H1 (cell line): ENCODE measurements around the gene CNR2. TPM values are rescaled to one million over a fixed set of nuclear protein-coding genes. Genes with fewer than 3 reads are reported as not detected.

ENCODE experiments used
- CTCF ChIA-PET: fragments of 300-600 bp; sonication (Branson Sonifier 250); formaldehyde crosslinking; loops from one replicate; lab custom pipeline; 2021; ENCODE audit not compliant: partially characterized antibody; lab: Charles Lee
- POLR2A ChIA-PET: fragments of 300-600 bp; sonication (Branson Sonifier 250); formaldehyde crosslinking; loops from one replicate; lab custom pipeline; 2021; ENCODE audit warnings: inconsistent platforms; ENCODE audit not compliant: partially characterized antibody; lab: Charles Lee
- DNase-seq, 2 experiments: peaks; one replicate each; pipeline versions ENCODE4 v3.0.0 to v3.0.0-alpha.2; 2010 to 2022; ENCODE audit warnings: low spot score in 2 of 2, low read depth in 1 of 2, mixed read lengths in 1 of 2
- FAIRE-seq: peaks from 2 replicates; lab custom pipeline; 2011; peaks lifted over from hg19 to GRCh38; lab: Jason Lieb, UNC
- H2AFZ ChIP-seq: 2 replicates; pipeline ENCODE4 v1.8.1; 2012; ENCODE audit warnings: low read length, inconsistent platforms
- H2AK5ac ChIP-seq: 2 replicates; pipeline ENCODE4 v1.6.1; 2013; ENCODE audit warnings: low read depth, low read length
- H2BK120ac ChIP-seq: replicated peaks from 2 replicates; pipeline ENCODE3; 2013; ENCODE audit warnings: low read depth, low read length, inconsistent platforms
- H2BK12ac ChIP-seq: 2 replicates; pipeline ENCODE4 v1.6.1; 2013; ENCODE audit warnings: low read depth, low read length
- H2BK15ac ChIP-seq: 2 replicates; pipeline ENCODE4 v1.6.1; 2013; ENCODE audit warnings: low read length
- H2BK20ac ChIP-seq: 2 replicates; pipeline ENCODE4 v1.6.1; 2013; ENCODE audit warnings: low read length
- H2BK5ac ChIP-seq: 2 replicates; pipeline ENCODE4 v1.6.1; 2013; ENCODE audit warnings: low read depth, low read length
- H3K14ac ChIP-seq: 2 replicates; pipeline ENCODE4 v1.6.1; 2013; ENCODE audit warnings: inconsistent platforms; ENCODE audit not compliant: insufficient read length
- H3K18ac ChIP-seq: 2 replicates; pipeline ENCODE4 v1.6.1; 2013; ENCODE audit warnings: low read length; ENCODE audit errors: extremely low read depth
- H3K23ac ChIP-seq: 2 replicates; pipeline ENCODE4 v1.6.1; 2013; ENCODE audit warnings: inconsistent platforms; ENCODE audit not compliant: insufficient read length
- H3K23me2 ChIP-seq: 2 replicates; pipeline ENCODE4 v1.6.1; 2013; ENCODE audit warnings: low read depth, low read length
- H3K27ac ChIP-seq: 2 replicates; pipeline ENCODE4 v1.6.1; 2011; ENCODE audit warnings: low read depth, low read length, inconsistent platforms
- H3K27me3 ChIP-seq, 4 experiments: replicated peaks in 1 of 4; 1 replicate in 1 of 4; 2 replicates in 3 of 4; pipeline versions ENCODE4 v1.6.1 to v1.8.1; 2011 to 2013; ENCODE audit warnings: low read length in 3 of 4, mild to moderate bottlenecking in 3 of 4, inconsistent platforms in 2 of 4, mixed read lengths in 2 of 4, moderate library complexity in 1 of 4; ENCODE audit not compliant: control insufficient read depth in 3 of 4, insufficient read depth in 3 of 4; ENCODE audit errors: extremely low read depth in 1 of 4
- H3K36me3 ChIP-seq, 4 experiments: 2 replicates each; pipeline versions ENCODE4 v1.6.1 to v1.8.1; 2011 to 2013; ENCODE audit warnings: mild to moderate bottlenecking in 4 of 4, low read length in 3 of 4, moderate library complexity in 2 of 4, control low read depth in 1 of 4, inconsistent platforms in 1 of 4; ENCODE audit not compliant: insufficient read depth in 4 of 4, control insufficient read depth in 2 of 4
- H3K4ac ChIP-seq: replicated peaks from 2 replicates; pipeline ENCODE3; 2013; ENCODE audit warnings: low read length, low read depth, mixed read lengths, inconsistent platforms; ENCODE audit not compliant: insufficient read length
- H3K4me1 ChIP-seq, 4 experiments: replicated peaks in 1 of 4; 1 replicate in 1 of 4; 2 replicates in 3 of 4; pipeline versions ENCODE4 v1.6.1 to v1.8.1; 2011 to 2013; ENCODE audit warnings: low read length in 3 of 4, inconsistent platforms in 2 of 4, mixed read lengths in 1 of 4; ENCODE audit not compliant: insufficient read depth in 4 of 4, control insufficient read depth in 3 of 4
- H3K4me2 ChIP-seq, 2 experiments: 2 replicates each; pipeline versions ENCODE4 v1.6.1 to v1.8.1; 2011 to 2013; ENCODE audit warnings: low read depth in 2 of 2, low read length in 2 of 2, control low read depth in 1 of 2, inconsistent platforms in 1 of 2, mild to moderate bottlenecking in 1 of 2; ENCODE audit not compliant: insufficient read depth in 1 of 2
- H3K4me3 ChIP-seq, 4 experiments: fragments of 200-600, 300-600 bp in 1 of 4; sonication (generic), shearing (Covaris generic), sonication (Bioruptor Twin) in 1 of 4; 2 replicates each; pipeline versions ENCODE4 v1.5.1 to v1.8.1; 2011 to 2016; ENCODE audit warnings: low read length in 4 of 4, low read depth in 3 of 4, control low read depth in 2 of 4, inconsistent platforms in 2 of 4, mild to moderate bottlenecking in 2 of 4, mixed read lengths in 1 of 4, moderate library complexity in 1 of 4; ENCODE audit not compliant: insufficient read depth in 2 of 4; ENCODE audit errors: extremely low read depth in 1 of 4
- H3K56ac ChIP-seq: replicated peaks from 2 replicates; pipeline ENCODE3; 2013; ENCODE audit warnings: low read depth, mild to moderate bottlenecking, mixed read lengths, low read length, inconsistent platforms; ENCODE audit not compliant: insufficient read length
- H3K79me1 ChIP-seq: 2 replicates; pipeline ENCODE4 v1.6.1; 2013; ENCODE audit warnings: low read depth, low read length, control low read depth
- H3K79me2 ChIP-seq, 2 experiments: 2 replicates each; pipeline versions ENCODE4 v1.6.1 to v1.8.1; 2012 to 2013; ENCODE audit warnings: low read length in 2 of 2, mild to moderate bottlenecking in 2 of 2, inconsistent platforms in 1 of 2; ENCODE audit not compliant: insufficient read depth in 2 of 2, control insufficient read depth in 1 of 2
- H3K9ac ChIP-seq, 4 experiments: replicated peaks in 1 of 4; 1 replicate in 1 of 4; 2 replicates in 3 of 4; pipeline versions ENCODE4 v1.6.1 to v1.8.1; 2011 to 2013; ENCODE audit warnings: low read depth in 3 of 4, low read length in 3 of 4, control low read depth in 2 of 4, mild to moderate bottlenecking in 2 of 4, moderate library complexity in 2 of 4, inconsistent platforms in 1 of 4; ENCODE audit errors: extremely low read depth in 1 of 4
- H3K9me3 ChIP-seq, 2 experiments: 2 replicates each; pipeline versions ENCODE4 v1.6.1 to v1.8.1; 2012 to 2013; ENCODE audit warnings: mild to moderate bottlenecking in 2 of 2, moderate library complexity in 2 of 2, control low read depth in 1 of 2, inconsistent platforms in 1 of 2, low read depth in 1 of 2, low read length in 1 of 2, mixed read lengths in 1 of 2; ENCODE audit not compliant: insufficient read depth in 2 of 2
- H4K20me1 ChIP-seq, 2 experiments: replicated peaks in 1 of 2; 2 replicates each; pipeline versions ENCODE3 to v1.8.1; 2011 to 2013; ENCODE audit warnings: inconsistent platforms in 2 of 2, low read length in 2 of 2, mild to moderate bottlenecking in 1 of 2; ENCODE audit not compliant: insufficient read depth in 2 of 2, control insufficient read depth in 1 of 2
- H4K5ac ChIP-seq: 2 replicates; pipeline ENCODE4 v1.6.1; 2013; ENCODE audit warnings: low read length, low read depth, mixed read lengths, inconsistent platforms; ENCODE audit not compliant: insufficient read length
- H4K8ac ChIP-seq: 2 replicates; pipeline ENCODE4 v1.8.0; 2013; ENCODE audit warnings: mild to moderate bottlenecking, moderate library complexity, low read length, inconsistent platforms; ENCODE audit not compliant: insufficient read depth; ENCODE audit errors: extremely low read depth
- H4K91ac ChIP-seq: replicated peaks from 2 replicates; pipeline ENCODE3; 2013; ENCODE audit warnings: low read length, mixed read lengths, inconsistent platforms; ENCODE audit not compliant: insufficient read length
- ASH2L ChIP-seq: fragments of 200-600, 300-600 bp; sonication (generic); IDR thresholded peaks from one replicate; pipeline ENCODE4 v1.7.1; 2017; ENCODE audit warnings: low read length
- EP300 ChIP-seq, 2 experiments: IDR thresholded peaks; 1 replicate in 1 of 2; 2 replicates in 1 of 2; pipeline ENCODE4 v1.6.1; 2011 to 2012; ENCODE audit warnings: low read depth in 2 of 2, low read length in 2 of 2, mild to moderate bottlenecking in 2 of 2, borderline replicate concordance in 1 of 2, inconsistent platforms in 1 of 2, moderate library complexity in 1 of 2
- WGBS, 2 experiments: shearing (Covaris generic) in 1 of 2; methylation state at CpG; one replicate each; pipeline versions ENCODE4 v1.1.6 to v1.1.7; 2013 to 2015; ENCODE audit warnings: low lambda C conversion rate in 2 of 2, mixed read lengths in 2 of 2, inconsistent platforms in 1 of 2, low coverage in 1 of 2, missing lambda C conversion rate in 1 of 2; ENCODE audit not compliant: insufficient replicate concordance in 2 of 2, insufficient coverage in 1 of 2, insufficient read length in 1 of 2; ENCODE audit errors: extremely low coverage in 1 of 2, missing lambda C conversion rate in 1 of 2; 5-methylcytosine and 5-hydroxymethylcytosine counted together
- polyA plus RNA-seq, 7 experiments: library from polyadenylated mRNA; depleted of rRNA in 3 of 7; stranded (reverse) in 5 of 7; unstranded in 2 of 7; fragments of >200 nt in 5 of 7; fragments of 200-250 nt in 2 of 7; gene quantifications; 1 replicate in 5 of 7; 2 replicates in 1 of 7; 4 replicates in 1 of 7; pipeline versions ENCODE4 v1.2.1 to v1.2.3, GENCODE V29; 2011 to 2013; ENCODE audit warnings: missing spikeins in 2 of 7, mixed read lengths in 2 of 7
- total RNA-seq: library from RNA; stranded (reverse); fragmentation: NEBNext Ultra II Directional; extraction: Animal tissue kit (Norgen Biotek cat#: 25700); gene quantifications from 2 replicates; pipeline ENCODE4 v1.2.1, GENCODE V29; 2021

Gene CNR2
- total and polyA plus RNA-seq, 2 of the 8 experiments (the other 6 are each of a cell fraction or from before 2014, with no cell fraction given), result not detected

GRCh38 chr1:23879809-23880208, 33.4 kb downstream of the CNR2 start:
- H3K4me1 ChIP-seq, result no peaks in the 10 kb centered on the region
- no peak overlapping the region for H3K4me3 ChIP-seq
- H3K23ac ChIP-seq, result no peak overlapping the region
- no peaks in the 10 kb centered on the region for H3K79me2 ChIP-seq
- H3K18ac ChIP-seq, result no peak overlapping the region
- no peak overlapping the region for H2AK5ac ChIP-seq
- no peak overlapping the region for H3K27ac ChIP-seq
- no peaks in the 10 kb centered on the region for H3K27me3 ChIP-seq
- no peak overlapping the region for H3K4me2 ChIP-seq
- CTCF ChIA-PET, result interaction anchor here (0.8 kb wide), 1 partner anchor 11 kb away, joined by 3 read pairs; the partner anchor contains the start of gene FUCA1
- no peak overlapping the region for H2BK120ac ChIP-seq
- no peak overlapping the region for H4K8ac ChIP-seq
- no peaks in the 10 kb centered on the region for H3K79me1 ChIP-seq
- H2BK5ac ChIP-seq, result no peak overlapping the region
- no CpG with 5 or more reads among the region's 1 CpG for WGBS, 2 experiments
- H2AFZ ChIP-seq, result no peak overlapping the region
- H3K36me3 ChIP-seq, result no peaks in the 10 kb centered on the region
- peaks cover 0 to 12% of the 10 kb centered on the region in 2 experiments; a peak in 1 of 4 replicates for H3K9me3 ChIP-seq
- no peak overlapping the region for H2BK15ac ChIP-seq
- no peak overlapping the region for H3K14ac ChIP-seq
- no peak overlapping the region for H2BK20ac ChIP-seq
- no peak overlapping the region for H4K5ac ChIP-seq
- H4K91ac ChIP-seq, result no peak overlapping the region
- TF ChIP-seq EP300 (IDR thresholded peaks at IDR 0.05; ENCODE audit: borderline replicate concordance in 1 of 2, low read depth in 2 of 2, low read length in 2 of 2) (no peak), ASH2L (no peak)
- TF ChIP-seq, all 59 proteins: peak for 0
- no peak overlapping the region for H2BK12ac ChIP-seq
- POLR2A ChIA-PET, result no interaction called here
- H4K20me1 ChIP-seq, result no peaks in the 10 kb centered on the region
- FAIRE-seq (no peak), DNase-seq (no peak)
- H3K9ac ChIP-seq, result no peak overlapping the region
- H3K23me2 ChIP-seq, result no peaks in the 10 kb centered on the region
- H3K4ac ChIP-seq, result no peak overlapping the region
- no peak overlapping the region for H3K56ac ChIP-seq
